ENCODE results near the gene KCTD2.
"Not testable (repeated sequence)": the region's sequence is repeated elsewhere in the genome, so short reads cannot be mapped to it uniquely, and the experiment has no call there.

Gene KCTD2

DNA sequence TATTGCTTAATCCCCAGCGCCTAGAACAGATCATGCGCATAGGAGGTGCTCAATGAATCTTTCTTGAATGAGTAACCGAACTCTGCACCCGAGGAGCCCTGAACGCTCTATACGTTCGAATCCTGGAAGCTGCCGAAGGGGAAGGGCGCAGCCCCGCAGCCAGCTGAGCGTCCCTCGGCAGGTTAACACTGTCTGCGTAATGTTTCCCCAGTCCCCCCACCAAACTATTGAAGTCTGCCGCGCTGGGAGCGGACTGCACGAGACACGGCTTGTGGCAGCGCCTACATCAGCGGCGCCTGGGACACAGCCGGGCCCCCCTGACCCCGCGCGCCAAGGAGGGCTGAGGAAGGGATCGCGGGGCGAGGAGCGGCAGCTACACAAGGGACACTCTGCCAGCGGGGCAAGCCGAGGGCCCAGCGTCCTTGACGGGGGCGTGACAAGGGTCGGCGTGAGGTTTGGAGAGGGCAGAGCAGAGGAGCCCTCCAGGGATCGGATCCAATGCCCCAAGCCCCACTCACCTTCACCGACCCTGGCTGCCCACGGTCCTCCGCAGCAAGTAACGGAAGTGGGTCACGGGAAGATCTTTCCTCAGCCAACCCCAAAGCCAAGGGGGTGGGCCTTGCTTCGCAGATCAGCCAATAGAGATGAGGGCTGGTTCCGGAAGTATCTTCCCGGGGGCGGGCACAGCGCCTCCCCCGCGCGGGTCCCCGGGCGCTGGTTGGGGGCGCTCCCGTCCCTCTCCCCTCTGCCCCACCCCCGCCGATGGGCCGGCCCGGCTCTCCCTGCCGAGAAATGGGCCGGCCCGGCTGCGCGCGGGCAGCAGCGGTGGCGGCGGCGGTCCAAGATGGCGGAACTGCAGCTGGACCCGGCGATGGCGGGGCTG, at the start of gene KCTD2, which contains the start of gene ATP5PD:
Gene KCTD2, plus strand, starts transcription at position 819 of the 883 bp plus-strand sequence. Its CDS starts 26 bp downstream, at position 845.
Gene ATP5PD, minus strand, starts transcription at position 563 of the 883 bp plus-strand sequence. CDS start 4,319 bp downstream, outside the sequence.
- Histone ChIP-seq H3K36me3 (ENCODE audit: control insufficient read depth, insufficient read depth, low read length) (peaks cover 31% of the 10 kb centered on the region), H3K4me3 (ENCODE audit: low read depth, low read length) (peak within 1 kb of the TSS; percentile 99), H3K27ac (ENCODE audit: low read depth, low read length) (peak within 1 kb of the TSS; percentile 91), H3K9me3 (ENCODE audit: control insufficient read depth, insufficient read depth, low read depth, low read length) (no peaks in the 10 kb centered on the region), H3K9ac (ENCODE audit: low read length) (peak within 1 kb of the TSS; percentile 95), H3K27me3 (ENCODE audit: control insufficient read depth, insufficient read depth, low read length) (no peaks in the 10 kb centered on the region), H3K4me1 (ENCODE audit: control insufficient read depth, insufficient read depth, low read length) (peaks cover 32% of the 10 kb centered on the region)

DNA sequence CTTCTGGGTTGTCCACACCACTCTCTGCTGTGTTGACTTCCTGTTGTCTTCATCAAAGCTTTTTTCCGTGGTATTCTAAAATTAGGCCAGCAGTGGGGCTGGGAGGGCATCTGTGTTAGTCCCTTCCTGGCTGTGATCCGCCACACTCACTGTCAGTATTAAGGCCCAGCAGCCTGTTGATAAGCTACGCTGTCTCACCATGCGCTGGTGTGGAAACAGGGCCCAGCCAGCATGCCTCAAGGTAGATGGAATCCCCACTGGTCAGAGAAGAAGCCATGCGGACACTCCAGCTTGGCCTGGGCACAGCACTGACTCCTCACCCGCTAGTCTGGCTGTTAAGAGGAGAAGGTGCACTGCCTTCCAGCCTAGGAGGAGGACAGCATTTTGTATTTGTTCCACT, 48.2 kb upstream of the KCTD2 start:
- H3K27me3 ChIP-seq (ENCODE audit: control insufficient read depth, insufficient read depth, low read length) = no peaks in the 10 kb centered on the region
- no peaks in the 10 kb centered on the region for H3K9me3 ChIP-seq (ENCODE audit: control insufficient read depth, insufficient read depth, low read depth, low read length)
- no peak overlapping the region for H3K27ac ChIP-seq (ENCODE audit: low read depth, low read length)
- H3K4me1 ChIP-seq (ENCODE audit: control insufficient read depth, insufficient read depth, low read length) = no peaks in the 10 kb centered on the region
- peaks cover 36% of the 10 kb centered on the region for H3K36me3 ChIP-seq (ENCODE audit: control insufficient read depth, insufficient read depth, low read length)
- no peak overlapping the region for H3K9ac ChIP-seq (ENCODE audit: low read length)
- no peak overlapping the region for H3K4me3 ChIP-seq (ENCODE audit: low read depth, low read length)

DNA sequence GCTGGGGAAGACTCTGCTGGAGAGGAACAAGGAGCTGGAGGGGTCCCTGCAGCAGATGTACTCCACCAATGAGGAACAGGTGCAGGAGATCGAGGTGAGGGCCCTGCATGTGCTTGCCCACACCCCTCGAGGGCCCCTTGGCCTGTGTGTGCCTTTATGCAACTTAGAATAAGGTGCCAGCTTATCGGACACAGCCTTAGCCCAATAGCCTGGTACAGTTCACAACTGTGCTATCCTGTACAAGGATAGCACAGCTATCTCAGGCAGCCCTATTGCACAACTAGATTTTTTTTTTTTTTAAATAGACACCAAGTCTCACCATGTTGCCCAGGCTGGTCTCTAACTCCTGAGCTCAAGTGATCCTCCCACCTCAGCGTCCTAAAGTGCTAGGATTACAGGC, 47.5 kb upstream of the KCTD2 start:
- Histone ChIP-seq H3K9ac (ENCODE audit: low read length) (no peak overlapping the region), H3K4me3 (ENCODE audit: low read depth, low read length) (no peak overlapping the region), H3K9me3 (ENCODE audit: control insufficient read depth, insufficient read depth, low read depth, low read length) (no peaks in the 10 kb centered on the region), H3K27ac (ENCODE audit: low read depth, low read length) (no peak overlapping the region), H3K4me1 (ENCODE audit: control insufficient read depth, insufficient read depth, low read length) (no peaks in the 10 kb centered on the region), H3K27me3 (ENCODE audit: control insufficient read depth, insufficient read depth, low read length) (no peaks in the 10 kb centered on the region), H3K36me3 (ENCODE audit: control insufficient read depth, insufficient read depth, low read length) (peaks cover 41% of the 10 kb centered on the region)

GRCh38 chr17:75001915-75002843, 44.8 kb upstream of the KCTD2 start:
- no peaks in the 10 kb centered on the region for H3K27me3 ChIP-seq (ENCODE audit: control insufficient read depth, insufficient read depth, low read length)
- H3K27ac ChIP-seq (ENCODE audit: low read depth, low read length) = no peak overlapping the region
- H3K9ac ChIP-seq (ENCODE audit: low read length) = no peak overlapping the region
- H3K9me3 ChIP-seq (ENCODE audit: control insufficient read depth, insufficient read depth, low read depth, low read length) = no peaks in the 10 kb centered on the region
- H3K36me3 ChIP-seq (ENCODE audit: control insufficient read depth, insufficient read depth, low read length) = peaks cover 50% of the 10 kb centered on the region
- no peak overlapping the region for H3K4me3 ChIP-seq (ENCODE audit: low read depth, low read length)
- no peaks in the 10 kb centered on the region for H3K4me1 ChIP-seq (ENCODE audit: control insufficient read depth, insufficient read depth, low read length)

DNA sequence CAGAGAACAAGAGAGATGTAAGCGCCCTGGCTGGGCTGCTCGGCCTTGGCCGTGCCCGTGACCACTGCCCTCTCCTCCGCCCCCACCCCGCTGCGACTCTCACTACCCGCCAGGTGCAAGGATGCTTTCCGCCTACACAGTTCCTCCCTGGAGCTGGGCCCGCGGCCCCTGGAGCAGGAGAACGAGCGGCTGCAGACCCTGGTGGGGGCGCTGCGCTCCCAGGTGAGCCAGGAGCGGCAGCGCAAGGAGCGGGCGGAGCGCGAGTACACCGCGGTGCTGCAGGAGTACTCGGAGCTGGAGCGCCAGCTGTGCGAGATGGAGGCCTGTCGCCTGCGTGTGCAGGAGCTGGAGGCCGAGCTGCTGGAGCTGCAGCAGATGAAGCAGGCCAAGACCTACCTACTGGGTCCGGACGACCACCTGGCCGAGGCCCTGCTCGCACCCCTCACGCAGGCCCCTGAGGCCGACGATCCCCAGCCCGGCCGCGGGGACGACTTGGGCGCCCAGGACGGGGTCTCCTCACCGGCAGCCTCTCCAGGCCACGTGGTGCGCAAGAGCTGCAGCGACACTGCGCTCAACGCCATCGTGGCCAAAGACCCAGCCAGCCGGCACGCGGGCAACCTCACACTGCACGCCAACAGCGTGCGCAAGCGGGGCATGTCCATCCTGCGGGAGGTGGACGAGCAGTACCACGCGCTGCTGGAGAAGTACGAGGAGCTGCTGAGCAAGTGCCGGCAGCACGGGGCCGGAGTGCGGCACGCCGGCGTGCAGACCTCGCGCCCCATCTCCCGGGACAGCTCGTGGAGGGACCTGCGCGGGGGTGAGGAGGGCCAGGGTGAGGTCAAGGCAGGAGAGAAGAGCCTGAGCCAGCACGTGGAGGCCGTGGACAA, 43.7 kb upstream of the KCTD2 start:
- Histone ChIP-seq H3K27ac (ENCODE audit: low read depth, low read length) (no peak overlapping the region), H3K27me3 (ENCODE audit: control insufficient read depth, insufficient read depth, low read length) (no peaks in the 10 kb centered on the region), H3K9me3 (ENCODE audit: control insufficient read depth, insufficient read depth, low read depth, low read length) (no peaks in the 10 kb centered on the region), H3K36me3 (ENCODE audit: control insufficient read depth, insufficient read depth, low read length) (peaks cover 50% of the 10 kb centered on the region), H3K9ac (ENCODE audit: low read length) (no peak overlapping the region), H3K4me3 (ENCODE audit: low read depth, low read length) (no peak overlapping the region), H3K4me1 (ENCODE audit: control insufficient read depth, insufficient read depth, low read length) (no peaks in the 10 kb centered on the region)

GRCh38 chr17:75003957-75004355, 43.1 kb upstream of the KCTD2 start:
- Histone ChIP-seq H3K4me3 (ENCODE audit: low read depth, low read length) (no peak overlapping the region), H3K27me3 (ENCODE audit: control insufficient read depth, insufficient read depth, low read length) (no peaks in the 10 kb centered on the region), H3K4me1 (ENCODE audit: control insufficient read depth, insufficient read depth, low read length) (no peaks in the 10 kb centered on the region), H3K9me3 (ENCODE audit: control insufficient read depth, insufficient read depth, low read depth, low read length) (no peaks in the 10 kb centered on the region), H3K9ac (ENCODE audit: low read length) (no peak overlapping the region), H3K27ac (ENCODE audit: low read depth, low read length) (no peak overlapping the region), H3K36me3 (ENCODE audit: control insufficient read depth, insufficient read depth, low read length) (peaks cover 50% of the 10 kb centered on the region)

GRCh38 chr17:75004371-75004770, 42.7 kb upstream of the KCTD2 start:
- no peaks in the 10 kb centered on the region for H3K27me3 ChIP-seq (ENCODE audit: control insufficient read depth, insufficient read depth, low read length)
- peaks cover 48% of the 10 kb centered on the region for H3K36me3 ChIP-seq (ENCODE audit: control insufficient read depth, insufficient read depth, low read length)
- no peaks in the 10 kb centered on the region for H3K4me1 ChIP-seq (ENCODE audit: control insufficient read depth, insufficient read depth, low read length)
- H3K9me3 ChIP-seq (ENCODE audit: control insufficient read depth, insufficient read depth, low read depth, low read length) = no peaks in the 10 kb centered on the region
- H3K4me3 ChIP-seq (ENCODE audit: low read depth, low read length) = no peak overlapping the region
- H3K27ac ChIP-seq (ENCODE audit: low read depth, low read length) = no peak overlapping the region
- no peak overlapping the region for H3K9ac ChIP-seq (ENCODE audit: low read length)

DNA sequence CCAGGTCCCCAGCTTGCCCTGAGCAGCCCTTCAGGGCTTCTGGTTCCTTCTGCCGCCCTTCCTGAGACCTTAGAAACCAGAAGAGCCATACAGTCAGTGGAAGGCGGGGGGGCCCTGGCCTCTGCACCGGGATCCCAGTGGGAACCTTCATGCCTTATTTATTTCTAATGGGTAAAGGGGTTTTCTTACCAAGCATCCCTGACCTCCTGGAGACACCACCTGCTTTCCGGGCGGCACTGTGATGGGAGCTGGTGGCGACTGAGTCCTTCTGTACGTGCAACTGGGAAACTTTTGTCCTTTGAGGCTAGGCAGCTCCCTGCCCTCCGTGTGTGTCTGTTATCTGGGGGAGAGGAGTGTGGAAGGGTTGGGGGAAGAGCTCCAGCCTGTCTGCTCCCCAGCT, 41.7 kb upstream of the KCTD2 start:
- Histone ChIP-seq H3K9ac (ENCODE audit: low read length) (no peak overlapping the region), H3K9me3 (ENCODE audit: control insufficient read depth, insufficient read depth, low read depth, low read length) (no peaks in the 10 kb centered on the region), H3K36me3 (ENCODE audit: control insufficient read depth, insufficient read depth, low read length) (peaks cover 41% of the 10 kb centered on the region), H3K4me1 (ENCODE audit: control insufficient read depth, insufficient read depth, low read length) (no peaks in the 10 kb centered on the region), H3K27ac (ENCODE audit: low read depth, low read length) (no peak overlapping the region), H3K27me3 (ENCODE audit: control insufficient read depth, insufficient read depth, low read length) (no peaks in the 10 kb centered on the region), H3K4me3 (ENCODE audit: low read depth, low read length) (no peak overlapping the region)

DNA sequence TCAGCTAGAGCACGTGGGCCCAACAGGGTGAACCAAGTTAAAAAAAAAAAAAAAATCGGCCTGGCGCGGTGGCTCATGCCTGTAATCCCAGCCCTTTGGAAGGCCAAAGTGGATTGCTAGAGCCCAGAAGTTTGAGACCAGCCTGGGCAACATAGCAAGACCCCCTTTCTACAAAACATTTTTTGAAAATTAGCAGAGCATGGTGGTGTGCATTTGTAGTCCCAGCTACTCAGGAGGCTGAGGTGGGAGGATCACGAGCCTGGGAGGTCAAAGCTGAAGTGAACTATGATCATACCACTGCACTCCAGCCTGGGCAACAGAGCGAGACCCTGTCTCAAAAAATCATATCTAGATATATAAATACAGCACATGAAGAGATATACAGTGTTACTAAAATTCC, 40.9 kb upstream of the KCTD2 start:
- H3K27ac ChIP-seq (ENCODE audit: low read depth, low read length); H3K4me1 ChIP-seq (ENCODE audit: control insufficient read depth, insufficient read depth, low read length); H3K9ac ChIP-seq (ENCODE audit: low read length); H3K27me3 ChIP-seq (ENCODE audit: control insufficient read depth, insufficient read depth, low read length); H3K9me3 ChIP-seq (ENCODE audit: control insufficient read depth, insufficient read depth, low read depth, low read length); H3K4me3 ChIP-seq (ENCODE audit: low read depth, low read length): not testable (repeated sequence)
- H3K36me3 ChIP-seq (ENCODE audit: control insufficient read depth, insufficient read depth, low read length) = peaks cover 38% of the 10 kb centered on the region

GRCh38 chr17:75006653-75007052, 40.4 kb upstream of the KCTD2 start:
- Histone ChIP-seq H3K4me3 (ENCODE audit: low read depth, low read length) (no peak overlapping the region), H3K4me1 (ENCODE audit: control insufficient read depth, insufficient read depth, low read length) (peaks cover 2% of the 10 kb centered on the region; the same call in 1 of the 2 replicates), H3K9me3 (ENCODE audit: control insufficient read depth, insufficient read depth, low read depth, low read length) (no peaks in the 10 kb centered on the region)

More at GRCh38 chr17:75006653-75007052, 40.4 kb upstream of the KCTD2 start:
- Histone ChIP-seq H3K27ac (ENCODE audit: low read depth, low read length) (no peak overlapping the region), H3K36me3 (ENCODE audit: control insufficient read depth, insufficient read depth, low read length) (peaks cover 32% of the 10 kb centered on the region), H3K9ac (ENCODE audit: low read length) (no peak overlapping the region), H3K27me3 (ENCODE audit: control insufficient read depth, insufficient read depth, low read length) (no peaks in the 10 kb centered on the region)
